Dedifferentiated amniotic fluid mesenchymal stem cell (primary cell): ENCODE measurements around the gene NUDT22.

Experiments
- DNase-seq: peaks from one replicate; pipeline ENCODE4 v3.0.0-alpha.2; 2016; ENCODE audit errors: extremely low spot score

Gene NUDT22

GRCh38 chr11:64227405-64227956 is 1.4 kb downstream of the NUDT22 start:
- no peak for DNase-seq

GRCh38 chr11:64229090-64229743 is 3.1 kb downstream of the NUDT22 start:
- no peak for DNase-seq

GRCh38 chr11:64229744-64230170 is 3.7 kb downstream of the NUDT22 start:
- no peak for DNase-seq

DNA sequence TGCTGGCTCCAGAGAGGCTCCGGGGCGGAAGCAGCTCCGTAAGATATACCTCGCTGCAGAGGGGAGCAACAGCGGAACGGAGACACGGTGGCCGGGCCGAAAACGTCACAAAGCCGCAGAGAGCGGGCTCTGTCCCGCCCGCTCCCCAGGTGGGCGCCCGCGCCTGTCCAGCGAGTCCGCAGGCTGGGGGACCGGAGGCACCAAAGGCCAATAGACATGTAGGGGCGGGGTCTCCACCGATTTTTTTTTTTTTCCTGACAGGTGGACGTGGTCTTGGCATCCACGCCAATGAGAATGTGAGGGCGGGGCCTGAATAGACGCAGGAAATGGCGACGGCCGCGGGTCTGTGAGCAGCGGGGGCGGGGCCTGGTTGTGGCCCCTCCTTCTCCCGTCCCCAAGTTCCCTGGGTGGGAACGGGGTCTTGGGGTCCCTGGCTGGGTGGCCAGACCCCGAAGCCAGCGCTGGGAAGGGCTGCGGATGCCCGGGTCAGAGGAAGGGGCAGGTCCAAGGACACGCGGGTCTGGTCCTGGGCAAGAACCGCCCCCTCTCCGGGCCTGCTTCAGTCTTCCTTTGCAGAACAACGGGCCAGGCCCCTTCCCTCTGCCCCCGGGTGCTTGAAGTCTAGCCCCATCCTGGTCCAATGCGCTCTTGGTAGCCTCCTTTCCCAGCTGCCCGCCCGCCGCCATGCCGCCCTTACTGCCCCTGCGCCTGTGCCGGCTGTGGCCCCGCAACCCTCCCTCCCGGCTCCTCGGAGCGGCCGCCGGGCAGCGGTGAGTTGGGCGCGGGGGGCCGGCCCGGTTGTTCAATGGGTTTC is 4.3 kb downstream of the NUDT22 start, which contains the start of gene DNAJC4:
TSS of gene DNAJC4 (plus strand) at position 378 of the 814 bp plus-strand sequence. CDS start at position 685, 307 bp downstream.
- peak; percentile 63 for DNase-seq

DNA sequence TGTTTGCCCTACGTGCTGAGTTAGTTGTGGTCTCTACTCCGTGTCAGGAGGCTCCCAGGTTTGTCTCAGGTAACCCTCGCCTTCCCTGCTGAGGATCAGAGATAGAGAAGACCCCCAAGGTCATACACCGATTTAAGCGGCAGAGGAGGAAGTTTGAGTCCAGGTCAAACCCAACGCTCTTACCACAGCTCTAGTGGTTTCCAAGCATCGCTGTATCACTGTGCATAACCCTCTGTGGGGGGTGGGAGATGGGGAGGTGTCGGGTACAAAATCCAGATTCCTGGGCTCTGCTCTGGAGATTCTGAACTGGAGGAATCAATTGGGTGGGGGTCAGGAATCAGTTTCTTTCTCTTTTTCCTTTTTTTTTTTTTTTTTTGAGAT is 4.9 kb downstream of the NUDT22 start:
- DNase-seq = no peak

- DNase-seq = no peak
These were observed 5.5 kb downstream of the NUDT22 start for GRCh38 chr11:64231546-64231945.

DNA sequence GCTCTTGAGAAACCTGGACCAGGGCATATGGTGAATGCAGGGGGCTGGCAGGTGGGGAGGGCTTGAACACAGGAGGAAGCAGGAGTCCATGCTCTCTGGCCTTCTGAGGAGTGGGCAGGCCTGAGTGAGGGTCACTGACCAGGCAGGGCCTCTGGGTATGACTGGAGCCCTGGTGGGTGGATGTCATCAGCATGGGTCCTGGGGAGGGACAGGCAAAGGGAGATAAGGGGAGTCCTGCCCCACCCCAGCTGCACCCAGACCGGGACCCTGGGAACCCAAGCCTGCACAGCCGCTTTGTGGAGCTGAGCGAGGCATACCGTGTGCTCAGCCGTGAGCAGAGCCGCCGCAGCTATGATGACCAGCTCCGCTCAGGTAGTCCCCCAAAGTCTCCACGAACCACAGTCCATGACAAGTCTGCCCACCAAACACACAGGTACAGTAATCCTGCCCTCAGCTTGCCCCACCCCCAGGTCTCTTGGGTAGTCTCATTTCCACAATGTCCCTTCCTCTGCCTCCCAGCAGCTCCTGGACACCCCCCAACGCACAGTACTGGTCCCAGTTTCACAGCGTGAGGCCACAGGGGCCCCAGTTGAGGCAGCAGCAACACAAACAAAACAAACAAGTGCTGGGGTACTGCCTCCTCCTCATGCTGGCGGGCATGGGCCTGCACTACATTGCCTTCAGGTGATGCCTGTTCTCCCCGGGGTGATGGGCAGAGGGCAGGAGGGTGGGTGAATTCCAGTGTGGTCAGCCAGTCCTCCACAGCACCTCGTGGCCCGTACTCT is 6.3 kb downstream of the NUDT22 start:
- no peak for DNase-seq

- no peak for DNase-seq
These were observed 6.9 kb downstream of the NUDT22 start for GRCh38 chr11:64232967-64233315.

GRCh38 chr11:64233913-64234586 is 8.0 kb downstream of the NUDT22 start, which contains the start of gene VEGFB:
Gene VEGFB, plus strand, starts transcription at chr11:64234584. Its CDS starts 250 bp downstream, at chr11:64234834.
- DNase-seq = no peak

DNA sequence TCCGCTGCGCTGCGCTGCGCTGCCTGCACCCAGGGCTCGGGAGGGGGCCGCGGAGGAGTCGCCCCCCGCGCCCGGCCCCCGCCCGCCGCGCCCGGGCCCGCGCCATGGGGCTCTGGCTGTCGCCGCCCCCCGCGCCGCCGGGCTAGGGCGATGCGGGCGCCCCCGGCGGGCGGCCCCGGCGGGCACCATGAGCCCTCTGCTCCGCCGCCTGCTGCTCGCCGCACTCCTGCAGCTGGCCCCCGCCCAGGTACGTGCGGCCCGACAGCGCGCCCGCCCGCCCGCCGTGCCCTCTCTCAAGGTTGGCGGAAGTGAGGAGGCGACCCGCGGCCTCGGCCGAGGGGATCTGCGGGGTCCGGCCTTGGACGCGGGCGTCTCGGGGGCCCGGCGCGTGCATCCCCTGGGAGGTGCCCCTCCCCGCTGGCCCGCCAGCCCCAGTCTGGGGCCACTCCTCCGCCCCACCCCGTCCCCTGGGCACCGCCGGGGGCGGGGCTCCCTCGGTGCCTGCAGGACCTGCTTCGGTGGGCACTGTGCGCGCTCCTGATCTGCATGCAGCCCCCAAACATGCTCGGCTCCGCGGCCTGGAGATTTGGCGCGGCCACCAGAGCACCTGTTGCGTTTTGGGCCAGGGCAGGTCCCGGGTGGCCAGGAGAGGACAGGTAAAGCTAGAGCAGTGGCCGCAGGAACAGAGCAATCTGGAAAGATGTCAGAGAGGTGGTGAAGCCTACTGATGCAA is 8.7 kb downstream of the NUDT22 start:
- no peak for DNase-seq

DNA sequence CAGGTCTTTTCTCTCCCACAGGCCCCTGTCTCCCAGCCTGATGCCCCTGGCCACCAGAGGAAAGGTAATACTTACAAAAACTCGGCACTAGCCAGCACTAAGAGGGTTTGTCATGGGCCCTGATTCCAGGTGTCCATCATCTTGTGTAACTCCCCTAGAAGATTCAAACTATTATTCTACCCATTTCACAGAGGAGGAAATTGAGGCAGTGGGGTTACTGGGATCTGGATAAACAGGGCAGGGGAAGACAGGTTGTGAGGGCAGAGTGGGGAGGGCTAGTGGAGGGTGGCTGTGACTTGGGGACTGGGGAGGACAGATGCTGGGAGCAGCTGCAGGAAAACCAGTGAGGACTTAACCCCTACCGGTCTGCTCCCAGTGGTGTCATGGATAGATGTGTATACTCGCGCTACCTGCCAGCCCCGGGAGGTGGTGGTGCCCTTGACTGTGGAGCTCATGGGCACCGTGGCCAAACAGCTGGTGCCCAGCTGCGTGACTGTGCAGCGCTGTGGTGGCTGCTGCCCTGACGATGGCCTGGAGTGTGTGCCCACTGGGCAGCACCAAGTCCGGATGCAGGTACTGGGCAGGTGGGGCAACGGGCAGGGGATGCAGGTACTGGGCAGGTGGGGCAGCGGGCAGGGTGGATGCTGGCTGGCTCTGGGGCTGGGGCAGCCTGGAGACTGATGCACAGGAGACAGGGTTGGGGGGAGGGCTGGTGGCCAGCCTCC is 9.5 kb downstream of the NUDT22 start:
- DNase-seq = no peak

GRCh38 chr11:64237484-64237951 is 11.4 kb downstream of the NUDT22 start:
- DNase-seq = no peak

DNA sequence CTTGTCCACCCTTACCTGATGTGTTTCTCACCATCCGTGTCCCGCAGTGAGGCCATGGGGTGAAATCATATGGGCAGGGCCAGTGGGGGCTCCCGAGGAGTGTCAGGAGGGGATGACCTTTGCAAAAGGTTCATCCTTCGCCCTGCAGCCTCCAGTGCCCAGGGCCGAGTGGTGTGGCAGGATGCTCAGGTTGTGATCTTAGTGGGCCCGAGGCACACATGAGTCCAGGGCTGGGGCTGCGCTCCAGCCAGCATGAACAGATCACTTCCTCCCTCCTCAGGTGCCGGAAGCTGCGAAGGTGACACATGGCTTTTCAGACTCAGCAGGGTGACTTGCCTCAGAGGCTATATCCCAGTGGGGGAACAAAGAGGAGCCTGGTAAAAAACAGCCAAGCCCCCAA is 12.0 kb downstream of the NUDT22 start:
- no peak for DNase-seq

- no peak for DNase-seq
These were observed 12.9 kb downstream of the NUDT22 start for GRCh38 chr11:64238999-64239398.

DNA sequence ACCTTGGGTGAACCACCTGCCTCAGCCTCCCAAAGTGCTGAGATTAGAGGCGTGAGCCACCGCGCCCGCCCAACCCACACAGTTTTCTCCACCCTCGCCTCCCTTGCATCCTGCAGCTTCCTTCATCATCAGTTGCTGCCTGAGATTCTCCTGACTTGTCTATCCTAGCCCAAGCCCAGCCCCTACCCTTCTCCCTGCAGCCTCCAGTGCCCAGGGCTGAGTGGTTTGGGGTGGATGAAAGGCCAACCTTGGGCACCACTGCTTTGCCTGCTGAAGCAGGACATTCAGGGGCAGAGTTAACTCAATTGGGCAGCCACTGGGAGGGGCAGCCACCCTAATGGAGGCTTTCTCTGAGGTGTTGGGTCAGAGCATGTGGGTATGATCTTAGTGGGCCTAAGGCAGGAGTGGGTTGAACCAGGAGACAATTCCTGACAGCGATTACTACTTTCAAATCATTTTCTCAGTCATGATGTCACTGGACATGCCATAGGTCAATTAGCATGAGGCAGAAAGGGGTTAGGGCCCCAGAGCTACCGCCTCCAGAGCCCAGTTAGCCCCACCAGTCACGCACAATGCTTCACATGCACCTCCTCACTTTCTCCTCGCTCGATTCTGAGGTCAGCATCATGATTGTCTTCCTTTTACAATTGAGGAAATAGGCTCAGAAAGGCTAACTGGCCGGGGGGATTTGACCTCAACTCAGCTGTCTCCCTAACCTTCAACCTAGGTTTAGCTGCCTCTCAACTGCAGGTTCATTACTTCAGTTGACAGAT is 13.8 kb downstream of the NUDT22 start:
- DNase-seq = no peak

- DNase-seq = peak; percentile 92
These were observed 14.6 kb downstream of the NUDT22 start, which contains the start of gene FKBP2 for GRCh38 chr11:64240435-64241240. Gene FKBP2, plus strand, starts transcription at chr11:64241095. Its CDS starts 1,293 bp downstream, at chr11:64242388.

DNA sequence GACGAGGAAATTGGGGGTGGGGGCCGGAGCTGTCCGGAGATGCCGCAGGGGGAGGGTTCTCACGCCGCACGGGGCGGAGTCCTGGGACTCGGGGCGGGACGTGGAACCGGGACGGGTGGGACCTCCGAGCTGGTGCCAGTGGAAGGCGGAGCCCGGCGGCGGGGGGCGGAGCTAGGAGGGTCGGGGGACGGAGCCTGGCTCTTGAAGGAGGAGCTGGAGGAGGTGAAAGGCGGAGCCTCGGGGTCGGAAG is 15.1 kb downstream of the NUDT22 start:
- peak; percentile 99 for DNase-seq
